Neural cell (in vitro differentiated cells): ENCODE measurements around the gene KCNJ1. TPM values are rescaled to one million over a fixed set of nuclear protein-coding genes. Genes with fewer than 3 reads are reported as not detected.

Source experiments
- H2AFZ ChIP-seq: fragments of 200-600, 300-800 bp; sonication (generic), shearing (Covaris generic); 2 replicates; pipeline ENCODE4 v1.6.0; 2014; ENCODE audit warnings: low read depth, mild to moderate bottlenecking, antibody characterized with exemption, low read length, moderate library complexity
- H3F3A ChIP-seq: fragments of 200-600 bp; shearing (Covaris generic); 2 replicates; pipeline ENCODE4 v1.6.1; 2016; ENCODE audit warnings: mild to moderate bottlenecking, moderate library complexity, mixed read lengths, antibody characterized with exemption, low read length; ENCODE audit not compliant: insufficient read depth, poor library complexity, severe bottlenecking
- H3K27ac ChIP-seq: fragments of 200-600, 300-800 bp; sonication (generic), shearing (Covaris generic); 2 replicates; pipeline ENCODE4 v1.5.1; 2014; ENCODE audit warnings: mild to moderate bottlenecking, low read length, moderate library complexity
- H3K27me3 ChIP-seq: fragments of 300-800, 200-600 bp; sonication (generic), shearing (Covaris generic); 2 replicates; pipeline ENCODE4 v1.6.0; 2014; ENCODE audit warnings: mild to moderate bottlenecking, low read depth, low read length, moderate library complexity; ENCODE audit not compliant: insufficient read depth
- H3K36me3 ChIP-seq: fragments of 300-800, 200-600 bp; sonication (generic), shearing (Covaris generic); 2 replicates; pipeline ENCODE4 v1.5.1; 2014; ENCODE audit warnings: mild to moderate bottlenecking, antibody characterized with exemption, low read length, moderate library complexity; ENCODE audit not compliant: insufficient read depth
- H3K4me2 ChIP-seq: fragments of 300-800, 200-600 bp; sonication (generic), shearing (Covaris generic); 2 replicates; pipeline ENCODE4 v1.6.0; 2014; ENCODE audit warnings: mild to moderate bottlenecking, low read length
- H3K4me3 ChIP-seq: fragments of 300-800, 200-600 bp; sonication (generic), shearing (Covaris generic); 2 replicates; pipeline ENCODE4 v1.5.1; 2014; ENCODE audit warnings: mild to moderate bottlenecking, low read length, moderate library complexity
- H3K79me2 ChIP-seq: fragments of 200-600 bp; shearing (Covaris generic); replicated peaks from 2 replicates; pipeline ENCODE4 v1.6.0; 2014; ENCODE audit warnings: mild to moderate bottlenecking, low read length, moderate library complexity; ENCODE audit not compliant: insufficient read depth
- H3K9ac ChIP-seq: fragments of 300-800, 200-600 bp; sonication (generic), shearing (Covaris generic); 2 replicates; pipeline ENCODE4 v1.6.1; 2016; ENCODE audit warnings: mild to moderate bottlenecking, low read length, mixed read lengths
- H3K9me2 ChIP-seq: fragments of 200-600 bp; shearing (Covaris generic); 2 replicates; pipeline ENCODE4 v1.6.1; 2016; ENCODE audit warnings: mild to moderate bottlenecking, low read length, mixed read lengths; ENCODE audit not compliant: insufficient read depth
- H3K9me3 ChIP-seq: fragments of 200-600, 300-800 bp; sonication (generic), shearing (Covaris generic); 2 replicates; pipeline ENCODE4 v1.6.1; 2016; ENCODE audit warnings: mild to moderate bottlenecking, mixed run types, low read length, moderate library complexity, mixed read lengths
- H4K20me1 ChIP-seq: fragments of 200-600 bp; shearing (Covaris generic); 2 replicates; pipeline ENCODE4 v1.6.1; 2016; ENCODE audit warnings: mild to moderate bottlenecking, mixed run types; ENCODE audit not compliant: insufficient read depth
- CTCF ChIP-seq: fragments of 450-650 bp; IDR thresholded peaks from 2 replicates; pipeline ENCODE4 v1.5.1; 2014; ENCODE audit warnings: antibody characterized with exemption, mild to moderate bottlenecking, moderate library complexity; ENCODE audit not compliant: poor library complexity, severe bottlenecking
- EP300 ChIP-seq: fragments of 450-650 bp; conservative IDR thresholded peaks from 2 replicates; pipeline ENCODE4 v1.6.1; 2014; ENCODE audit warnings: antibody characterized with exemption, mild to moderate bottlenecking, moderate library complexity; ENCODE audit not compliant: poor library complexity, severe bottlenecking
- EZH2 ChIP-seq: fragments of 200-600, 300-800 bp; shearing (Covaris generic), sonication (generic); IDR thresholded peaks from 2 replicates; pipeline ENCODE4 v1.6.1; 2014; ENCODE audit warnings: antibody characterized with exemption, low read length, borderline replicate concordance, mild to moderate bottlenecking; ENCODE audit not compliant: insufficient read depth, poor library complexity, severe bottlenecking
- MXI1 ChIP-seq: fragments of 450-650 bp; conservative IDR thresholded peaks from 2 replicates; pipeline ENCODE4 v1.6.1; 2014; ENCODE audit warnings: antibody characterized with exemption, mild to moderate bottlenecking; ENCODE audit not compliant: poor library complexity, severe bottlenecking
- POLR2AphosphoS5 ChIP-seq: IDR thresholded peaks from 2 replicates; pipeline ENCODE4 v1.6.1; 2012
- RAD21 ChIP-seq: fragments of 450-650 bp; conservative IDR thresholded peaks from 2 replicates; pipeline ENCODE4 v1.6.1; 2014; ENCODE audit warnings: antibody characterized with exemption, mild to moderate bottlenecking, moderate library complexity
- REST ChIP-seq: IDR thresholded peaks from 2 replicates; pipeline ENCODE4 v1.6.1; 2012; ENCODE audit warnings: borderline replicate concordance
- SMC3 ChIP-seq: fragments of 450-650 bp; conservative IDR thresholded peaks from 2 replicates; pipeline ENCODE4 v1.6.1; 2014; ENCODE audit warnings: antibody characterized with exemption, mild to moderate bottlenecking, moderate library complexity; ENCODE audit not compliant: poor library complexity
- TAF1 ChIP-seq: IDR thresholded peaks from 2 replicates; pipeline ENCODE4 v1.6.1; 2012; ENCODE audit warnings: low read depth
- polyA plus RNA-seq: library from polyadenylated mRNA; depleted of rRNA; stranded (reverse); fragments of >200 nt; gene quantifications from 2 replicates; pipeline ENCODE4 v1.2.3, GENCODE V29; 2014

The KCNJ1 gene
- polyA plus RNA-seq, 1 donor from 2014 or later = 0.22 TPM

GRCh38 chr11:128856241-128856640, 10.9 kb downstream of the KCNJ1 start:
- H4K20me1 ChIP-seq = no peaks in the 10 kb centered on the region
- no peak overlapping the region for H3K9ac ChIP-seq
- TF ChIP-seq MXI1 (no peak), RAD21 (no peak), CTCF (no peak), EZH2 (no peak), TAF1 (no peak), REST (no peak), POLR2AphosphoS5 (no peak), EP300 (no peak), SMC3 (no peak)
- H3K36me3 ChIP-seq = no peaks in the 10 kb centered on the region
- no peaks in the 10 kb centered on the region for H3K27me3 ChIP-seq
- no peaks in the 10 kb centered on the region for H3K9me3 ChIP-seq
- H2AFZ ChIP-seq = no peak overlapping the region
- no peaks in the 10 kb centered on the region for H3K9me2 ChIP-seq
- H3K4me3 ChIP-seq = no peak overlapping the region
- H3K4me2 ChIP-seq = no peak overlapping the region
- no peak overlapping the region for H3K27ac ChIP-seq
- H3K79me2 ChIP-seq = no peaks in the 10 kb centered on the region
- H3F3A ChIP-seq = no peaks in the 10 kb centered on the region

- TF ChIP-seq TAF1 (no peak), MXI1 (no peak)
- no peak overlapping the region for H3K4me3 ChIP-seq
- H3K79me2 ChIP-seq = no peaks in the 10 kb centered on the region
- no peaks in the 10 kb centered on the region for H3F3A ChIP-seq
- H3K27me3 ChIP-seq = no peaks in the 10 kb centered on the region
- H3K36me3 ChIP-seq = no peaks in the 10 kb centered on the region
- no peaks in the 10 kb centered on the region for H3K9me3 ChIP-seq
- H2AFZ ChIP-seq = no peak overlapping the region
- no peak overlapping the region for H3K4me2 ChIP-seq
- no peak overlapping the region for H3K9ac ChIP-seq
- H4K20me1 ChIP-seq = no peaks in the 10 kb centered on the region
- H3K27ac ChIP-seq = no peak overlapping the region
- H3K9me2 ChIP-seq = no peaks in the 10 kb centered on the region
Measured at GRCh38 chr11:128854841-128855240, 12.3 kb downstream of the KCNJ1 start.

- no peaks in the 10 kb centered on the region for H3K36me3 ChIP-seq
- no peaks in the 10 kb centered on the region for H3K9me3 ChIP-seq
- no peak overlapping the region for H3K9ac ChIP-seq
- H2AFZ ChIP-seq = no peak overlapping the region
- H4K20me1 ChIP-seq = no peaks in the 10 kb centered on the region
- no peaks in the 10 kb centered on the region for H3K9me2 ChIP-seq
- H3K4me2 ChIP-seq = no peak overlapping the region
- H3K27ac ChIP-seq = no peak overlapping the region
- no peaks in the 10 kb centered on the region for H3K27me3 ChIP-seq
- no peaks in the 10 kb centered on the region for H3F3A ChIP-seq
- H3K4me3 ChIP-seq = no peak overlapping the region
- no peaks in the 10 kb centered on the region for H3K79me2 ChIP-seq
- TF ChIP-seq EP300 (no peak), RAD21 (no peak), TAF1 (no peak), SMC3 (no peak), REST (no peak), MXI1 (no peak), CTCF (no peak), EZH2 (no peak), POLR2AphosphoS5 (no peak)
Measured at GRCh38 chr11:128853559-128853958, 13.5 kb downstream of the KCNJ1 start.
